Stimulated activated naive CD8-positive, alpha-beta T cell treated with anti-CD3 and anti-CD28 coated beads, Interleukin-15, Interleukin-2, amounts not matched to agents 100 U/mL and 50 U/mL, for 24 hours (primary cell): ENCODE measurements around the gene VAC14.

ENCODE experiments used
- ATAC-seq: fragments of 150-1000 bp; cut with Tn5 transposase; one replicate; pipeline ENCODE4 v1.10.0; 2021
- DNase-seq: peaks from one replicate; pipeline ENCODE4 v3.0.0; 2021

Gene VAC14

DNA sequence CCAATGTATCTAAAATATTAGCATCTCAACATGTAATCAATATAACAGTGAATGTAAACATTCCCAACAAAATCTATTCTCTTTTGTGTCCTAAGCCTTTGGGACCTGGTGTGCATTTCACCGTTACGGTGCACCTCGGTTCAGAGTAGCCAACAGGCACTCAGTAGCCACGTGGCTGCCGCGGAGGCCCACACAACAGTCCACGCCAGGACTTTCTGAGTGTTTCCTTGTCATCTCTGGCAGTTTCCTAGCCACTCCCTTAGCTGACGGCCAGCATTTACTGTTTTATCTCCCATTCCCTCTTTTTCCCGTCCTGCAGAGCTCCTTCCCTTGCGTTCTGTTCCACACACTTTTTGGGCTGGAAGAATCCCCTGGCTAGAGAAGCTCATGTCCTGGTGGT, 36.3 kb downstream of the VAC14 start:
- DNase-seq (no peak), ATAC-seq (no peak)

- ATAC-seq (no peak), DNase-seq (no peak)
Observed at GRCh38 chr16:70760221-70760620, 40.7 kb downstream of the VAC14 start.

GRCh38 chr16:70759666-70760065, 41.3 kb downstream of the VAC14 start:
- ATAC-seq (no peak), DNase-seq (no peak)

DNA sequence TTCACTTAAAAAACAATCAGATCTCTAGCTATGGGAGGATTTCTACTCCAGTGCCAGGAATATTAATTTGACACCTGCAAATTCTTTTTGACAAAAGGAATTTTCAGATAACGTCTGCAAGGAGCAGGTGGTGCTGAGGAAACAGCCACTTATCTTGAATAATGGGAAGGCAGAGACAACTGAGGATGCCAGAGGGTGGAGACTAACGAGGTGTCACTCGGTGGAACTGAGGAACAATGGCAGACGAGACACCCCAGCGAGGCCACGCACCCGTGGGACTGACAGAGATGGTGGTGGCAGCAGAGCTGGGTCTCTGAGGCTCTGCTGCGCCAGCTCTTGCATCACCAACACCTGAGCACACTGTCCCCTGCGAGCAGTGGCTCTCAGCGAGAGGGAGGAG, 42.2 kb downstream of the VAC14 start:
- no peak for DNase-seq
- ATAC-seq, result no peak

DNA sequence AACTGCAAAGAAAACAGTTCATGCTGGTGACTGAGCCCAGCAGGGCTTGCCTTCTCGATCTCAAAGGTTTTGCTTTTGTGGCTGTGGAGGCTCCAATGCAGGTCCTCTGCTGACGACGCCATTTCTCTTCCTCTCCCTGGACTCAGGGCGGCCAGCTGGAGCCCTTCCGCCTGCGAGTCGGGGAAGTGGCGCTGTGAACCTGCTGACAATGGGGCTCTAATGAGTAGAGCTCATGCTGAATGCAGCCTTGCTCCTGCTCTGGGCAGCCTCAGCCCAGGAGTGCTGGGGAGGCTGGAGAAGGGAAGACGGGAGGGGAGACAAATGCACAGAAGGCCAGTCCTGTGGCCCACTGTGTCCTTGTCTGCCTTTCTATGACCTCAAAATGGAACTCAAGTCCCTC, 43.8 kb downstream of the VAC14 start:
- ATAC-seq (no peak), DNase-seq (no peak)

DNA sequence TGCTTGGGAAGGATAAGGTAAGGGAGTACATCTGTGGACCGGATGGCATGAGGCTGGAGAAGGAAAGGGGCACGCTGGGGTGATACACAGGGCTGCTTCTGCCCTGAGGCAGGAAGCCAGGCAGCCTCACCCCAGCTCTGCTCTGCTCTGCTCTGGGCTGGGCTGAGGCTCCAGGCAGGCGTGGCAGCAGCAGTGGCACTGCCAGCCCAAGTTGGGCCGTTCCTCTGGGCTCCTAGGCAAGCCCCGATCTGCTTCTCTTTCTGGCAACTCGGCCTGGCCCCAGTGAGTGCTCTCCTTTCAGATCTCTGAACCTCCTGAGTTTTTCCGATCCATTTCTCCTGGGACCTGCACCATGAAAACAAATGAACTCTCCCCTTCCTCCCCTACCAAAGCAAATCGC, 44.9 kb downstream of the VAC14 start:
- ATAC-seq, result no peak
- no peak for DNase-seq

DNA sequence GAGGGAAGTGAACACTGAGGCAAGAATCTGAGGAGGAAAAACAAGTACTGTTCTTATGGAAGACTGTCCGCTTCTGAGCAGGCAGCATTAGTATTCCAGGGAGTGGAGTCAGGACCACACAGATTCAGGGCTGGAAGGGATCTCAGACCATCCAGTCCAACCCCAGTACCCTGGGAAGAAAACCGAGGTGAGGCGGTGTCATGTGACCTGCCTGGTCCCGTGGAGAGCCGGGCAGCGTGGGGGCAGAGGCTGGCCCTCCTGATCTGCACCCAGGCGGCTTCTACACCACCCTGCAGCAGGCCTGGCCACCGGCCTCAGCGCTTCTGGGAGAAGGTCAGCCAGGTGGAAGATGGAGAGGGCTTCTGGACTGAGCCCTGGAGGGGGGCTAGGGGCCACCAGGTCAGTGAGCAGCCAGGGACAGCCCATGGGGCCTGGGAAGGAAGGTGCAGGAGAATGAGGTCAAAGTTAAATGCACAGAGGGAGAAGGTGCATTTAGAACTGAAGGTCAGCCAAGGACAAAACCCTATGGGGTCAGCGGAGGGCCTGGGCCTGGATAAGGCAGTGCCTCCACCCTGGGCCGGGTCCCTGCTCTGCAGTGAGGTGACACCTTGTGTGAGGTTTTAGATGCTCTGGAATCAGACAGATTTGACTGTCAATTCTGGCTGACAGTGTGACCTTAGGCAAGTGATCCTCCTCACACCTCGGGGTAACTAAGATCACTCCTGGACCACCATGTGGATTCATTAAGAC, 45.9 kb downstream of the VAC14 start:
- ATAC-seq, result no peak
- no peak for DNase-seq

GRCh38 chr16:70754371-70754770, 46.6 kb downstream of the VAC14 start:
- DNase-seq (no peak), ATAC-seq (no peak)

DNA sequence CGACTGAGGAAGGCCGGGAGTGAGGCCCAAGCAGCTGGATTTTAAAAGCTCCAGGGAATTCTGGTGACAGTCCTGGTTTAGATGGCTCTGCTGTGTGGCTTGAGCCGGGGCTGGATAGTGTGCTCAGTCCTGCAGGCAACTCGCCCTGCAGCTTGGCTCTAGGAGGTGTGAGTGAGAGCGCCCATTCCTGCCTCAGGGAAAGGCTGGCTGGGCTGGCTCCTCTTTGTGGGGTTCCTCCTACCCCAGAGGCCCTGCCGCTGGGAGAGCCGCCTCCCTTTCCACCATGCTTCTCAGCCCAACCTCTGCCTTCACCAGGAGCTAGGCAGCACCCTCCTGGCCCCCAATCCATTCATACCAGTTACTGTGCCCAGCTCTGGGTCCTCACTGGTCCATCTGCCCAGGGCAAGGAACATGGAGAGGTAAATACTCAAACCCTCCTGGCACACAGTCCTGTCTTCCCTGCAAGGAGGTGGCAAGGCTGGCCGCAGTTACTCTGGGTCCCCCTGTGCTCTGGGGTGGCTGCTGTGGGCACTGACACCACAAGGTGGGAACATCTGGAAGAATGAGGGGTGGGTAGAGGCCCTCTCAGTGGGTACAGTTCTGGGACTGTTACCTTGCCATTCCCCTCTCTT, 47.1 kb downstream of the VAC14 start:
- no peak for DNase-seq
- ATAC-seq, result no peak

DNA sequence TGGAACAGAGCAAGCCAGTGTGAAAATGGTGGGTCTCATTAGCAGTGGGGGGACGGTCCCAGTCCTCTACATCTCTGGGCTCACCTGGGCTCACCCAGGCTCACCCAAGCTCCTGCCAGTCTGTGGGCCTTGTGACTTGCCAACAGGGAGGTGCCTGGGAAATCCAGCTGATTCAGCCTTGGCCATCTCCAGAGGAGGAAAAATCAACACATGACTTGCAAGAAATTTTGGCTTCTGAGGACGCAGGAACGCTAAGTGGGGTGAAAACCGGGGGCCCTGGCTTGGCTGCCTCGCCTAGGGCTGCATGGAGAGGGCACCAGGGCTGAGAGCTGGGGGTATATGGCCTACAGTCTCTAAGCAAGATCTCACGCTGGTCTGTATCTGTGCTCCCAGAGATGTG, 47.7 kb downstream of the VAC14 start:
- no peak for ATAC-seq
- no peak for DNase-seq

DNA sequence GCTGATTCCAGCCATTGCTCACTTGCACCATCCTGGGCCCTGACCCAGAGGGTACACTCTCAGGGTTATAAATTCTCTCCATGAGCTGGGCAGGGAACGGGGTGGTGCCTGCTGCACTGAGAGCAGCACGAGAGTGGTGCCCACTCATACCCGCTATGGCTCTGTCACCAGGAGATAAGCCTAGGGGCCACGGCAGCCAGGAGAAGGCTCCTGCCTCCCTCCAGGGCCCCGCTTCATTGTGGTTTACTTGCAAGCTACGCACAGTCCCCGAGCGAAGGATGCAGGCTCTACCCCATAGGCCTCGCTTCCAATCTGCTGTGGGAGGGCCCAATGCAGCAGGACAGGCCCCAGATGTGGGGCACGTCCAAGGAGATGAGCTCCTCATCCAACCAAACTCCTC, 48.5 kb downstream of the VAC14 start:
- ATAC-seq (no peak), DNase-seq (no peak)

DNA sequence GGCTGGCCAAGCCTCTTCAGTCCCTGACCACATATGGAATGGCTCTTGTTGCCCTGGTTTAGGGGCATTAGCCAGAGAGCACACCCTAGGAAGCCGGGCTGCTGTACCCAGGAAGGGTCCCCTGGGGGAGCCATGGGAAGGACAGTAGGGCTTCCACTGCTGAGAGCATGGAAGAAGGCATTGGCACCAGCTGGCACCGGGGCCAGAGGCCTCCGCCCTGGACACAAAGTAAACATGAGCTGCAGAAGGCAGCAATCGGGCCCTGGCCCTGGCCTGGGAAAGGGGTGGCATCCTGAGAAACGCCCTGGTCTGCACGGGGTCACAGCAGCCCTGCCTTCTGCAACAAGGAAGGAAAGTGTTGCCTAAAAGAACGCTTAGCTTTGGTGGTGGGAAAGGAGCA, 49.4 kb downstream of the VAC14 start:
- ATAC-seq (no peak), DNase-seq (no peak)

- DNase-seq (no peak), ATAC-seq (no peak)
Observed at GRCh38 chr16:70750893-70751467, 50.0 kb downstream of the VAC14 start.

DNA sequence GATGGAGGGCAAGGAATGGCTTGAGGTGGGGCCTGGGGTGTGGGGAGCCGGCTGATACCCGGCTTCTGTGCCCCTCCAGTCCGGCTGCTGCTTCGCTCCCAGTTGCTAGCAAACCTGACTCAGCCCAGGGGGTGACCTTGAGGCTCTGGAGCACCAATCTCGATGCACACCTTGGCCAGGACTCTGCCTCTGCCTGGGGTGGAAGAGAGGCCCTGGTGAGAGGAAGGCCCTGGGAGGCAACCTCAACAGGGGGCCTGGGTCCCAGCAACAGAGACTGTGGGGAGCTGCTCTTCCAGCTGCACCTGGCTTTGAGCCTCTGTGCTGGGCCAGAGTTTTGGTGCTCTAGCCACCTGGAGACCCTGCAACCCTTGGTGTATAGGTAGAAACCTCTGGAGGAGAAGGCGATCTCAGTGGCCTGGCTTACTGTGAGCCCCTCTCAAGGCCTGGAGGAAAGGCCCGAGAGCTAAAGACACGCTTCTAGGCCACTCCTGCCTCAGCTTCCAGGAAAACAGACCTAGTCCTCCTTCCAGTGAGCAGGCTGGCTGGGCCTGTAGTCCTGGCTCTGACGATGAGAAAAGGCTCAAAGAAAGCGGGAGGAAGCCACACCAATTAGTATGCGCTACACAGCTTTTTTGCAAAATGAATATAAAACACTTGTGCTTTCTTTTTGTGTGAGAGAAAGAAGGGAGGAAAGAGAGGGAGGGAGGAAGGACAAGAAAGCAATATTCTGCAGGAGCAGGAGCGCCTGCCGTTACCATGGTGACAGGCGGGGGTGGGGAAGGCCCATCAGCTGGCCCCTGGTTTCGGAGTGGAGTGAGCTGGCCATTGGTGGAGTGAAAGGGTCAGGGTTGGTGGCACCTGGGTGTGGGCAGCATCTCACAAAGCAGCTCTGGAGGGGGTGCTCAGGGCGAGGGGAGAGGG, 51.0 kb downstream of the VAC14 start:
- ATAC-seq, result no peak

GRCh38 chr16:70749006-70749678, 51.8 kb downstream of the VAC14 start:
- ATAC-seq, result no peak

More for the DNA sequence above, 51.0 kb downstream of the VAC14 start:
- no peak for DNase-seq

GRCh38 chr16:70747703-70748631, 53.0 kb downstream of the VAC14 start:
- DNase-seq (no peak), ATAC-seq (no peak)

More at GRCh38 chr16:70749006-70749678, 51.8 kb downstream of the VAC14 start:
- no peak for DNase-seq

- DNase-seq, result peak; percentile 43
- peak; percentile 30 for ATAC-seq
Observed at GRCh38 chr16:70746708-70747424, 54.1 kb downstream of the VAC14 start.

- peak; percentile 39 for ATAC-seq
- DNase-seq, result no peak
Observed at GRCh38 chr16:70746040-70746707, 54.8 kb downstream of the VAC14 start.

DNA sequence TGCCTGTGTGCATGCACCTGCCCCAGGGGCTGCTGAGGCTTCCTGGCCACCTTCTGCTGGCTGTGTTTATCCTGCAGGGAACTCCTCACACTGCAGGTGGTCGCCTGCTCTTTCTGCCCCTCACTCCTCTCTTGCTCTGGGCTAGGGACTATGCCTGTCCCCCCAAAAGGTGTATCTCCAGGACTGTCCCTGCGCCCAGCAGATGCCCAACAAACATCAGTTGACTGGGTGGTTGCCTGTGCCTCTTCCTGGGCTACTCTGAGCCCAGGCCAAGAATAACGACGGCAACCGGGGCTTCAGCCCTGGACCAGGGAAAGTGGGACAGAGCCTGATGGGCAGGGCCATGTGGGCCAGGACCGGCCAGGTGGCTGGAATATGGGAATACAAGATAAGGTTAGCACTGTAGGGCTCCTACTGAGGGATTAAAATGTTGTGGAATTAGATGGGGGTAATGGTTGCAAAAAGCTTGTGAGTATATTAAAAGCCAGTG, 55.4 kb downstream of the VAC14 start:
- ATAC-seq, result no peak
- no peak for DNase-seq
